Transverse colon (tissue), 3 donors: ENCODE data around the gene SLC29A3.

ENCODE experiments used
- CTCF ChIP-seq, 5 experiments: fragments of 200-600 bp in 3 of 5; fragments of 450-650 bp in 2 of 5; sonication (generic) in 3 of 5; IDR thresholded peaks; 1 replicate in 2 of 5; 2 replicates in 3 of 5; pipeline ENCODE4 v1.5.1; 2016 to 2017; ENCODE audit warnings: antibody characterized with exemption in 5 of 5, inconsistent platforms in 3 of 5, mild to moderate bottlenecking in 2 of 5, moderate library complexity in 1 of 5
- EP300 ChIP-seq: sonication (generic); formaldehyde crosslinking; IDR thresholded peaks from one replicate; pipeline ENCODE4 v1.6.1; 2017; ENCODE audit warnings: antibody characterized with exemption, low read depth
- POLR2A ChIP-seq: fragments of 450-650 bp; IDR thresholded peaks from one replicate; pipeline ENCODE4 v1.6.1; 2016; ENCODE audit warnings: antibody characterized with exemption, mild to moderate bottlenecking, moderate library complexity

DNA sequence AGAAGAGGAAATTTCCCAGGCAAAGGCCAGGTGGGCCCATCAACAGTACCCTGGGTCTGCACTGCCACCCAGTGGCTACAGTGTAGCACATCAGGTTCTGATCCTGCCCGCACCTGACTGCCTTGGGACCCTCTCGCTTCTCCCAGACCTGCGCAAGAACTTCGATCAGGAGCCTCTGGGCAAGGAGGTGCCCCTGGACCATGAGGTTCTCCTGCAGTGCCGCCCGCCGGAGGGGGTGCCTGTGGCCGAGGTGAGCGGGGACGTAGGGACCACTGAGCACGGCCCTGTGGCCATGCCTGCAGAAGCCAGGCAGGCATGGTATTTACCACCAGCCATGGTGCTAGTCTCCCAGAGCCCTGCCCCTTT is 33.9 kb upstream of the SLC29A3 start:
- TF ChIP-seq CTCF (IDR thresholded peaks at IDR 0.05) (peak; percentile 61 to 76 (median 69)), POLR2A (no peak), EP300 (no peak)
